SK-N-SH (cell line): ENCODE data around the gene FAM184B. TPM values are rescaled to one million over a fixed set of nuclear protein-coding genes. Genes with fewer than 3 reads are reported as not detected.

Experiments
- CTCF ChIA-PET: fragments of 300-600, 350-600 bp; formaldehyde crosslinking; extraction: SDS; loops from one replicate; lab custom pipeline; 2021; lab: Yijun Ruan, JAX
- POLR2A ChIA-PET: fragments of 350-600 bp; sonication (Branson Sonifier 250); formaldehyde crosslinking; extraction: SDS; loops from one replicate; lab custom pipeline; 2020; ENCODE audit warnings: antibody characterized with exemption, inconsistent platforms; lab: Yijun Ruan, JAX
- DNase-seq: peaks from one replicate; pipeline ENCODE4 v3.0.0; 2012
- H2AFZ ChIP-seq: fragments of 200-600 bp; sonication (generic); 2 replicates; pipeline ENCODE4 v1.8.1; 2016; ENCODE audit warnings: antibody characterized with exemption, mild to moderate bottlenecking, low read depth
- H3F3A ChIP-seq: fragments of 200-600 bp; sonication (generic); replicated peaks from 2 replicates; pipeline ENCODE3; 2016; ENCODE audit warnings: antibody characterized with exemption, mild to moderate bottlenecking; ENCODE audit not compliant: insufficient read depth
- H3K27ac ChIP-seq, 2 experiments: fragments of 200-500 bp in 1 of 2; fragments of 200-600 bp in 1 of 2; sonication (Bioruptor generic) in 1 of 2; sonication (generic), shearing (Covaris generic) in 1 of 2; 2 replicates each; pipeline versions ENCODE4 v1.5.1 to v1.6.1; 2014 to 2016; ENCODE audit warnings: low read depth in 2 of 2, inconsistent platforms in 1 of 2, low read length in 1 of 2, mild to moderate bottlenecking in 1 of 2, mixed read lengths in 1 of 2
- H3K27me3 ChIP-seq: fragments of 200-600 bp; sonication (generic), shearing (Covaris generic); 2 replicates; pipeline ENCODE4 v1.6.1; 2016; ENCODE audit warnings: mixed run types; ENCODE audit not compliant: insufficient read depth
- H3K36me3 ChIP-seq, 2 experiments: fragments of 200-500 bp in 1 of 2; fragments of 200-600 bp in 1 of 2; sonication (Bioruptor generic) in 1 of 2; sonication (generic) in 1 of 2; replicated peaks in 1 of 2; 2 replicates each; pipeline versions ENCODE3 to v1.5.1; 2014 to 2016; ENCODE audit warnings: low read length in 1 of 2, mild to moderate bottlenecking in 1 of 2; ENCODE audit not compliant: insufficient read depth in 2 of 2, control insufficient read depth in 1 of 2
- H3K4me1 ChIP-seq, 2 experiments: fragments of 200-500 bp in 1 of 2; fragments of 200-600 bp in 1 of 2; sonication (Bioruptor generic) in 1 of 2; sonication (generic), shearing (Covaris generic) in 1 of 2; 2 replicates each; pipeline versions ENCODE4 v1.5.1 to v1.6.1; 2014 to 2016; ENCODE audit warnings: low read depth in 1 of 2, low read length in 1 of 2, mixed run types in 1 of 2; ENCODE audit not compliant: insufficient read depth in 2 of 2, control insufficient read depth in 1 of 2
- H3K4me2 ChIP-seq: fragments of 200-600 bp; sonication (generic), shearing (Covaris generic); 2 replicates; pipeline ENCODE4 v1.6.1; 2017; ENCODE audit warnings: mixed run types
- H3K4me3 ChIP-seq, 2 experiments: fragments of 200-500 bp in 1 of 2; fragments of 200-600 bp in 1 of 2; sonication (Bioruptor generic) in 1 of 2; sonication (generic), shearing (Covaris generic) in 1 of 2; 2 replicates each; pipeline versions ENCODE4 v1.5.1 to v1.8.1; 2014 to 2016; ENCODE audit warnings: low read depth in 2 of 2, inconsistent platforms in 1 of 2, low read length in 1 of 2, mild to moderate bottlenecking in 1 of 2, mixed read lengths in 1 of 2, moderate library complexity in 1 of 2
- H3K79me2 ChIP-seq: fragments of 200-600 bp; sonication (generic); 2 replicates; pipeline ENCODE4 v1.8.1; 2017; ENCODE audit warnings: mild to moderate bottlenecking; ENCODE audit not compliant: insufficient read depth
- H3K9ac ChIP-seq: fragments of 200-600 bp; sonication (generic); 2 replicates; pipeline ENCODE4 v1.6.1; 2017; ENCODE audit warnings: mixed run types
- H3K9me2 ChIP-seq: fragments of 200-600 bp; sonication (generic); 2 replicates; pipeline ENCODE4 v1.6.1; 2017; ENCODE audit warnings: mixed run types
- H3K9me3 ChIP-seq: fragments of 200-600 bp; sonication (generic); 2 replicates; pipeline ENCODE4 v1.6.1; 2017; ENCODE audit warnings: mixed run types, mild to moderate bottlenecking, moderate library complexity
- H4K20me1 ChIP-seq: fragments of 200-600 bp; sonication (generic); 2 replicates; pipeline ENCODE4 v1.6.1; 2017; ENCODE audit warnings: mild to moderate bottlenecking, mixed run types; ENCODE audit not compliant: insufficient read depth
- CHD2 ChIP-seq: fragments of 150-350 bp; IDR thresholded peaks from 2 replicates; pipeline ENCODE4 v1.6.1; 2018; ENCODE audit warnings: low read length; ENCODE audit not compliant: partially characterized antibody
- ELF1 ChIP-seq: IDR thresholded peaks from 2 replicates; pipeline ENCODE4 v1.4.0; 2012
- FOXJ3 ChIP-seq: sonication (generic); formaldehyde crosslinking; IDR thresholded peaks from 2 replicates; pipeline ENCODE4 v1.5.1; 2020; ENCODE audit warnings: mild to moderate bottlenecking, missing genetic modification reagents
- GABPA ChIP-seq: IDR thresholded peaks from 2 replicates; pipeline ENCODE4 v1.4.0; 2012; ENCODE audit warnings: low read depth, mild to moderate bottlenecking
- GATA2 ChIP-seq: sonication (generic); formaldehyde crosslinking; IDR thresholded peaks from 2 replicates; pipeline ENCODE4 v1.5.0; 2020; ENCODE audit warnings: mild to moderate bottlenecking, missing genetic modification reagents
- POLR2AphosphoS5 ChIP-seq: IDR thresholded peaks from 2 replicates; pipeline ENCODE4 v1.6.1; 2012; ENCODE audit warnings: low read depth, low read length
- RAD21 ChIP-seq: IDR thresholded peaks from 2 replicates; pipeline ENCODE4 v1.6.1; 2012; ENCODE audit warnings: mild to moderate bottlenecking, low read length
- RCOR1 ChIP-seq: fragments of 150-350 bp; IDR thresholded peaks from 2 replicates; pipeline ENCODE4 v1.6.1; 2017; ENCODE audit warnings: antibody characterized with exemption, low read length
- RFX5 ChIP-seq: IDR thresholded peaks from 2 replicates; pipeline ENCODE4 v1.6.1; 2012; ENCODE audit warnings: mild to moderate bottlenecking, improper control_type of control experiment, low read length
- RXRA ChIP-seq: IDR thresholded peaks from 2 replicates; pipeline ENCODE4 v1.4.0; 2012; ENCODE audit warnings: low read depth, mild to moderate bottlenecking, borderline replicate concordance
- SMC3 ChIP-seq: IDR thresholded peaks from 2 replicates; pipeline ENCODE4 v1.6.1; 2012; ENCODE audit warnings: low read depth, low read length, improper control_type of control experiment
- TAF1 ChIP-seq: IDR thresholded peaks from 2 replicates; pipeline ENCODE4 v1.6.1; 2012; ENCODE audit warnings: low read depth, mild to moderate bottlenecking, low read length, moderate library complexity, borderline replicate concordance
- TEAD4 ChIP-seq: IDR thresholded peaks from 2 replicates; pipeline ENCODE4 v1.4.0; 2012; ENCODE audit warnings: mild to moderate bottlenecking, borderline replicate concordance; ENCODE audit not compliant: insufficient read depth
- YY1 ChIP-seq: IDR thresholded peaks from 2 replicates; pipeline ENCODE4 v1.4.0; 2012; ENCODE audit warnings: low read depth, mild to moderate bottlenecking
- WGBS: methylation state at CpG from one replicate; pipeline ENCODE4 v1.1.6; 2017; ENCODE audit warnings: low lambda C conversion rate; 5-methylcytosine and 5-hydroxymethylcytosine counted together
- polyA plus RNA-seq, 3 experiments: library from polyadenylated mRNA; depleted of rRNA; stranded (reverse); fragments of >200 nt; gene quantifications; 2 replicates each; pipeline ENCODE4 v1.2.3, GENCODE V29; 2012
- TF ChIP-seq, protein P1 (sequence below): IDR thresholded peaks from 2 replicates; pipeline ENCODE4 v1.4.0; 2012; ENCODE audit warnings: low read depth
- TF ChIP-seq, protein P2 (sequence below): fragments of 200-600 bp; sonication (generic); IDR thresholded peaks from 2 replicates; pipeline ENCODE4 v1.6.1; 2017; ENCODE audit warnings: antibody characterized with exemption, mild to moderate bottlenecking, moderate library complexity

Gene FAM184B
- polyA plus RNA-seq, 1 of the 3 experiments (the other 2 are of a cell fraction) = not detected

GRCh38 chr4:17771284-17771908, 10.0 kb downstream of the FAM184B start:
- Histone ChIP-seq H3K27me3 (no peaks in the 10 kb centered on the region), H3K9ac (no peak overlapping the region), H3K4me3 (no peak overlapping the region), H3K79me2 (no peaks in the 10 kb centered on the region), H2AFZ (no peak overlapping the region), H3K4me1 (peaks cover 0 to 3% of the 10 kb centered on the region in 2 experiments; a peak in 1 of 4 replicates), H3K9me2 (no peaks in the 10 kb centered on the region), H4K20me1 (no peaks in the 10 kb centered on the region), H3F3A (no peaks in the 10 kb centered on the region), H3K27ac (no peak overlapping the region), H3K4me2 (no peak overlapping the region), H3K36me3 (no peaks in the 10 kb centered on the region), H3K9me3 (no peaks in the 10 kb centered on the region)
- peak; percentile 34 for DNase-seq
- WGBS = 51% methylated on average over 7 of the region's 8 CpGs
- TF ChIP-seq RXRA = no peak
- no peak for TF ChIP-seq ELF1
- TF ChIP-seq POLR2AphosphoS5 = no peak
- TF ChIP-seq, protein P1, sequence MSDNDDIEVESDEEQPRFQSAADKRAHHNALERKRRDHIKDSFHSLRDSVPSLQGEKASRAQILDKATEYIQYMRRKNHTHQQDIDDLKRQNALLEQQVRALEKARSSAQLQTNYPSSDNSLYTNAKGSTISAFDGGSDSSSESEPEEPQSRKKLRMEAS = no peak
- no peak for TF ChIP-seq TEAD4
- TF ChIP-seq GATA2 (CRISPR knock-in tag) = no peak
- TF ChIP-seq GABPA = no peak
- TF ChIP-seq RCOR1 = no peak
- POLR2A ChIA-PET = no interaction called here
- CTCF ChIA-PET = no interaction called here

DNA sequence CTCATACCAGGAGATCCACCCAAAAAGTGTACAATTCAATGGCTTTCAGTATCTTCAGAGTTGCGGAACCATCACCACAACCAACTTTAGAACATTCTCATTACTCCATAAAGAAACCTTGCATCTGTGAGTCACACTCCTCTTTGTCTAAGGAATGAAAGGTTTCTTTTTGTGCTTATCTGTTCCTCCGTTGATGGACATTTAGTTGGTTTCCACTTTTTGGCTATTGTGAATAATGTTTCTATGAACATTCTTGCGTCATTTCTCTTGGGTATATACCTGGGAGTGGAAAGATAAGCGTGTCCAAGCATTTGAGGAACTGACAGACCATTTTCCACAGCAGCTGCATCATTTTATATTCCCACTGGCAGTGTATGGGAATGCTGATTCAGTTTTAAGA, 10.6 kb downstream of the FAM184B start:
- CTCF ChIA-PET = no interaction called here
- no peak overlapping the region for H3K9ac ChIP-seq
- H3K9me3 ChIP-seq = no peaks in the 10 kb centered on the region
- H3K79me2 ChIP-seq = no peaks in the 10 kb centered on the region
- no peaks in the 10 kb centered on the region for H3K36me3 ChIP-seq
- H3K4me1 ChIP-seq = peaks cover 0 to 3% of the 10 kb centered on the region in 2 experiments; a peak in 1 of 4 replicates
- H3K27me3 ChIP-seq = no peaks in the 10 kb centered on the region
- H3F3A ChIP-seq = no peaks in the 10 kb centered on the region
- H3K9me2 ChIP-seq = no peaks in the 10 kb centered on the region
- POLR2A ChIA-PET = no interaction called here
- no peak for DNase-seq
- no peak overlapping the region for H2AFZ ChIP-seq
- H4K20me1 ChIP-seq = no peaks in the 10 kb centered on the region
- WGBS = 65% methylated on average over 4 of the region's 4 CpGs
- no peak for TF ChIP-seq RCOR1
- no peak for TF ChIP-seq FOXJ3 (CRISPR knock-in tag)
- TF ChIP-seq TAF1 = no peak
- TF ChIP-seq RFX5 = no peak
- TF ChIP-seq YY1 = no peak
- TF ChIP-seq SMC3 = no peak
- TF ChIP-seq CHD2 = no peak
- TF ChIP-seq RAD21 = no peak
- no peak for TF ChIP-seq POLR2AphosphoS5
- TF ChIP-seq, protein P2, sequence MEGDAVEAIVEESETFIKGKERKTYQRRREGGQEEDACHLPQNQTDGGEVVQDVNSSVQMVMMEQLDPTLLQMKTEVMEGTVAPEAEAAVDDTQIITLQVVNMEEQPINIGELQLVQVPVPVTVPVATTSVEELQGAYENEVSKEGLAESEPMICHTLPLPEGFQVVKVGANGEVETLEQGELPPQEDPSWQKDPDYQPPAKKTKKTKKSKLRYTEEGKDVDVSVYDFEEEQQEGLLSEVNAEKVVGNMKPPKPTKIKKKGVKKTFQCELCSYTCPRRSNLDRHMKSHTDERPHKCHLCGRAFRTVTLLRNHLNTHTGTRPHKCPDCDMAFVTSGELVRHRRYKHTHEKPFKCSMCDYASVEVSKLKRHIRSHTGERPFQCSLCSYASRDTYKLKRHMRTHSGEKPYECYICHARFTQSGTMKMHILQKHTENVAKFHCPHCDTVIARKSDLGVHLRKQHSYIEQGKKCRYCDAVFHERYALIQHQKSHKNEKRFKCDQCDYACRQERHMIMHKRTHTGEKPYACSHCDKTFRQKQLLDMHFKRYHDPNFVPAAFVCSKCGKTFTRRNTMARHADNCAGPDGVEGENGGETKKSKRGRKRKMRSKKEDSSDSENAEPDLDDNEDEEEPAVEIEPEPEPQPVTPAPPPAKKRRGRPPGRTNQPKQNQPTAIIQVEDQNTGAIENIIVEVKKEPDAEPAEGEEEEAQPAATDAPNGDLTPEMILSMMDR = no peak
- no peak overlapping the region for H3K27ac ChIP-seq
- no peak overlapping the region for H3K4me3 ChIP-seq
- no peak overlapping the region for H3K4me2 ChIP-seq
